IMR-90 (cell line): ENCODE measurements around the gene FTO. TPM values are rescaled to one million over a fixed set of nuclear protein-coding genes. Genes with fewer than 3 reads are reported as not detected.

Experiments
- ATAC-seq: fragments of 200-7000 bp; cut with Tn5 transposase; 2 replicates; pipeline ENCODE4 v1.9.1; 2020; ENCODE audit warnings: low read depth, mild to moderate bottlenecking, moderate library complexity
- BruUV-seq: library from RNA; stranded (reverse); fragments of 400-500 nt; replicated peaks from 2 replicates; lab custom pipeline; 2021; lab: Mats Ljungman, UMichigan
- CTCF ChIA-PET: fragments of 300-600 bp; formaldehyde crosslinking; extraction: SDS; loops from one replicate; lab custom pipeline; 2021; ENCODE audit warnings: antibody characterized with exemption; lab: Yijun Ruan, JAX
- POLR2A ChIA-PET: fragments of 300-600 bp; sonication (Branson Sonifier 250); formaldehyde crosslinking; loops from one replicate; lab custom pipeline; 2022; ENCODE audit warnings: antibody characterized with exemption; ENCODE audit not compliant: unreplicated experiment; lab: Charles Lee
- DNase-seq: peaks from one replicate; pipeline ENCODE4 v3.0.0; 2013
- H2AFZ ChIP-seq: replicated peaks from 2 replicates; pipeline ENCODE3; 2013; ENCODE audit warnings: low read length, mild to moderate bottlenecking; ENCODE audit not compliant: poor library complexity
- H2AK5ac ChIP-seq: 2 replicates; pipeline ENCODE4 v1.6.1; 2013; ENCODE audit warnings: low read depth, low read length, inconsistent platforms
- H2AK9ac ChIP-seq: replicated peaks from 2 replicates; pipeline ENCODE3; 2013; ENCODE audit warnings: mild to moderate bottlenecking, low read depth, low read length, moderate library complexity; ENCODE audit not compliant: poor library complexity
- H2BK120ac ChIP-seq: 2 replicates; pipeline ENCODE4 v1.6.1; 2013; ENCODE audit warnings: low read depth, low read length, inconsistent platforms
- H2BK15ac ChIP-seq: 3 replicates; pipeline ENCODE4 v1.6.1; 2013; ENCODE audit warnings: low read depth, low read length, inconsistent platforms
- H2BK20ac ChIP-seq: 2 replicates; pipeline ENCODE4 v1.6.1; 2013; ENCODE audit warnings: low read depth, mild to moderate bottlenecking, inconsistent platforms, low read length, moderate library complexity
- H2BK5ac ChIP-seq: 2 replicates; pipeline ENCODE4 v1.6.1; 2013; ENCODE audit warnings: mild to moderate bottlenecking, low read depth, low read length, inconsistent platforms; ENCODE audit not compliant: poor library complexity, severe bottlenecking
- H3K14ac ChIP-seq: replicated peaks from 2 replicates; pipeline ENCODE4 v1.6.1; 2013; ENCODE audit warnings: low read depth, low read length, inconsistent platforms
- H3K18ac ChIP-seq: 2 replicates; pipeline ENCODE4 v1.6.1; 2013; ENCODE audit warnings: low read depth, low read length, control low read depth
- H3K23ac ChIP-seq: 2 replicates; pipeline ENCODE4 v1.6.1; 2013; ENCODE audit warnings: low read depth, low read length, inconsistent platforms
- H3K27ac ChIP-seq: 2 replicates; pipeline ENCODE4 v1.5.1; 2013; ENCODE audit warnings: mild to moderate bottlenecking, control low read depth, low read length; ENCODE audit not compliant: insufficient read depth
- H3K27me3 ChIP-seq: 2 replicates; pipeline ENCODE4 v1.6.1; 2013; ENCODE audit warnings: low read length; ENCODE audit not compliant: control insufficient read depth, insufficient read depth
- H3K36me3 ChIP-seq: 2 replicates; pipeline ENCODE4 v1.6.1; 2013; ENCODE audit warnings: low read length, mixed read lengths; ENCODE audit not compliant: control insufficient read depth, insufficient read depth
- H3K4ac ChIP-seq: 2 replicates; pipeline ENCODE4 v1.6.1; 2013; ENCODE audit warnings: low read depth, low read length, inconsistent platforms
- H3K4me1 ChIP-seq: 2 replicates; pipeline ENCODE4 v1.6.1; 2013; ENCODE audit warnings: low read length, mixed read lengths; ENCODE audit not compliant: control insufficient read depth, insufficient read depth
- H3K4me2 ChIP-seq: 2 replicates; pipeline ENCODE4 v1.6.1; 2013; ENCODE audit warnings: low read depth, mild to moderate bottlenecking, control low read depth, low read length, moderate library complexity
- H3K4me3 ChIP-seq: 2 replicates; pipeline ENCODE4 v1.5.1; 2013; ENCODE audit warnings: low read depth, mild to moderate bottlenecking, control low read depth, low read length, moderate library complexity; ENCODE audit not compliant: insufficient read depth
- H3K56ac ChIP-seq: 2 replicates; pipeline ENCODE4 v1.6.1; 2013; ENCODE audit warnings: low read length, inconsistent platforms; ENCODE audit not compliant: insufficient read depth; ENCODE audit errors: extremely low read depth
- H3K79me1 ChIP-seq, 2 experiments: 2 replicates each; pipeline ENCODE4 v1.6.1; 2013; ENCODE audit warnings: low read length in 2 of 2, inconsistent platforms in 1 of 2, low read depth in 1 of 2
- H3K9ac ChIP-seq: 2 replicates; pipeline ENCODE4 v1.6.1; 2013; ENCODE audit warnings: low read depth, low read length, control low read depth
- H3K9me1 ChIP-seq: 2 replicates; pipeline ENCODE4 v1.6.1; 2013; ENCODE audit warnings: low read length, inconsistent platforms; ENCODE audit not compliant: insufficient read depth
- H3K9me3 ChIP-seq: 2 replicates; pipeline ENCODE4 v1.6.1; 2013; ENCODE audit warnings: low read length; ENCODE audit not compliant: control insufficient read depth, insufficient read depth
- H4K20me1 ChIP-seq: 2 replicates; pipeline ENCODE4 v1.6.1; 2013; ENCODE audit warnings: low read length, inconsistent platforms; ENCODE audit not compliant: insufficient read depth
- H4K5ac ChIP-seq: 2 replicates; pipeline ENCODE4 v1.6.1; 2013; ENCODE audit warnings: mild to moderate bottlenecking, low read depth, low read length, control low read depth
- H4K8ac ChIP-seq, 2 experiments: 2 replicates each; pipeline ENCODE4 v1.6.1; 2013; ENCODE audit warnings: low read depth in 2 of 2, low read length in 2 of 2, control low read depth in 1 of 2, inconsistent platforms in 1 of 2
- H4K91ac ChIP-seq: 2 replicates; pipeline ENCODE4 v1.6.1; 2013; ENCODE audit warnings: low read depth, low read length, inconsistent platforms; ENCODE audit not compliant: insufficient read depth
- BHLHE40 ChIP-seq: fragments of 150-350 bp; IDR thresholded peaks from 2 replicates; pipeline ENCODE4 v1.6.1; 2016; ENCODE audit warnings: mild to moderate bottlenecking, low read depth, low read length
- CEBPB ChIP-seq: IDR thresholded peaks from 2 replicates; pipeline ENCODE4 v1.6.1; 2012; ENCODE audit warnings: low read depth, low read length, improper control_type of control experiment
- FOS ChIP-seq: fragments of 150-350 bp; IDR thresholded peaks from 2 replicates; pipeline ENCODE4 v1.6.1; 2016; ENCODE audit warnings: low read depth, low read length
- MXI1 ChIP-seq: IDR thresholded peaks from 2 replicates; pipeline ENCODE4 v1.6.1; 2012; ENCODE audit warnings: low read depth, mild to moderate bottlenecking, low read length, moderate library complexity, borderline replicate concordance
- RAD21 ChIP-seq: IDR thresholded peaks from 2 replicates; pipeline ENCODE4 v1.6.1; 2012; ENCODE audit warnings: low read length, improper control_type of control experiment
- SMC3 ChIP-seq: fragments of 150-350 bp; IDR thresholded peaks from 2 replicates; pipeline ENCODE4 v1.6.1; 2016; ENCODE audit warnings: low read depth, mild to moderate bottlenecking, antibody characterized with exemption, low read length, moderate library complexity
- USF2 ChIP-seq: fragments of 150-350 bp; IDR thresholded peaks from 2 replicates; pipeline ENCODE4 v1.6.1; 2017; ENCODE audit warnings: mild to moderate bottlenecking, antibody characterized with exemption, low read length, low read depth
- WGBS, 2 experiments: methylation state at CpG; one replicate each; pipeline versions ENCODE4 v1.1.5 to v1.1.7; 2013; ENCODE audit warnings: missing lambda C conversion rate in 2 of 2; ENCODE audit not compliant: insufficient read length in 1 of 2; ENCODE audit errors: extremely low coverage in 2 of 2; 5-methylcytosine and 5-hydroxymethylcytosine counted together
- dilution Hi-C: fragments of 300-500 bp; cut with HindIII; formaldehyde crosslinking; loops from one replicate; pipeline ENCODE4 v1.14.3; 2018; ENCODE audit warnings: low sequenced_read_pairs; ENCODE audit not compliant: unreplicated experiment
- in situ Hi-C: fragments of 300-500 bp; cut with MboI; formaldehyde crosslinking; loops from 3 replicates; pipeline ENCODE4 v1.14.3; 2019; ENCODE audit warnings: low sequenced_read_pairs, inconsistent platforms, mixed read lengths
- intact Hi-C: fragments of 100-400 bp; cut with micrococcal nuclease; formaldehyde crosslinking; loops from 2 replicates; pipeline ENCODE4 v1.10.0; 2022
- polyA plus RNA-seq, 3 experiments: library from polyadenylated mRNA; depleted of rRNA; stranded (reverse); fragments of >200 nt; gene quantifications; 2 replicates each; pipeline ENCODE4 v1.2.3, GENCODE V29; 2012; ENCODE audit warnings: low replicate concordance in 1 of 3
- total RNA-seq: library from RNA; depleted of rRNA; stranded (reverse); fragments of >200 nt; gene quantifications from 2 replicates; pipeline ENCODE4 v1.2.3, GENCODE V29; 2012

Gene FTO
- total and polyA plus RNA-seq, 2 of the 4 experiments (the other 2 are of a cell fraction) = 70.3 to 132 TPM

- ATAC-seq (peak; percentile 82), DNase-seq (peak; percentile 96)
- Histone ChIP-seq H3K4me3 (no peak overlapping the region), H2BK20ac (no peak overlapping the region), H3K79me1 (peaks cover 13 to 27% of the 10 kb centered on the region in 2 experiments; a peak in 2 of 4 replicates), H2BK15ac (no peak overlapping the region; the same call in 2 of the 3 replicates), H3K27me3 (no peaks in the 10 kb centered on the region), H2BK5ac (peak overlapping the region; percentile 81), H3K18ac (peak overlapping the region; percentile 69; the same call in 1 of the 2 replicates), H3K9ac (no peak overlapping the region), H3K56ac (no peak overlapping the region), H3K9me1 (peaks cover 14% of the 10 kb centered on the region), H4K8ac (peak overlapping the region in 1 of 2 experiments; percentile 89; a peak in 3 of 4 replicates), H2AFZ (no peak overlapping the region), H3K36me3 (no peaks in the 10 kb centered on the region; the same call in 1 of the 2 replicates), H3K4me2 (no peak overlapping the region; the same call in 1 of the 2 replicates), H3K4ac (peak overlapping the region; percentile 43; the same call in 1 of the 2 replicates), H2AK9ac (no peak overlapping the region), H3K9me3 (no peaks in the 10 kb centered on the region), H3K23ac (no peak overlapping the region; the same call in 1 of the 2 replicates), H3K4me1 (peaks cover 12% of the 10 kb centered on the region), H4K91ac (no peak overlapping the region; the same call in 1 of the 2 replicates), H3K14ac (no peak overlapping the region), H3K27ac (peak overlapping the region; percentile 27; the same call in 1 of the 2 replicates), H4K5ac (no peak overlapping the region), H2BK120ac (peak overlapping the region; percentile 90), H4K20me1 (peaks cover 6% of the 10 kb centered on the region; the same call in 1 of the 2 replicates), H2AK5ac (no peak overlapping the region)
- dilution Hi-C loops (no loop called here), intact Hi-C loops (loop anchor here (5.0 kb wide), 1 partner anchor 40 kb away; no protein-coding TSS in a partner anchor), in situ Hi-C loops (no loop called here)
- ChIA-PET POLR2A (no interaction called here), CTCF (interaction anchor here (1.0 to 1.7 kb wide), 2 partner anchors 10 to 44 kb away, joined by 3 to 7 read pairs; no protein-coding TSS in a partner anchor)
- BruUV-seq = no TSS peak
- TF ChIP-seq SMC3 (no peak), MXI1 (peak; percentile 91), USF2 (no peak), RAD21 (no peak), CEBPB (peak; percentile 94), BHLHE40 (peak; percentile 71), FOS (peak; percentile 74; the same call in 1 of the 2 replicates)
- 0 to 100% methylated on average over 1 of the region's 5 CpGs for WGBS, 2 experiments
Observed at GRCh38 chr16:53817117-53817755, 113.3 kb downstream of the FTO start.
